Measurements from ENCODE around the gene NUP43. TPM values are rescaled to one million over a fixed set of nuclear protein-coding genes. Genes with fewer than 3 reads are reported as not detected.
A peak's percentile ranks its signal among the peaks of the same experiment; 100 is the strongest.

The NUP43 gene
- total RNA-seq, 1 donor = 17.7 TPM

- no peak for DNase-seq (ENCODE audit: insufficient read length, low spot score, missing footprints)
- H3K27ac ChIP-seq (ENCODE audit: low read depth, low read length) = no peak overlapping the region
- H3K4me3 ChIP-seq (ENCODE audit: insufficient read depth, low read length) = no peak overlapping the region
- no peak for TF ChIP-seq CTCF (IDR thresholded peaks at IDR 0.05; ENCODE audit: extremely low read depth, low read depth, low read length)
- no peak overlapping the region for H2AFZ ChIP-seq (ENCODE audit: low read length)
- peaks cover 45% of the 10 kb centered on the region for H3K79me2 ChIP-seq (ENCODE audit: insufficient read depth, low read length)
- peaks cover 11% of the 10 kb centered on the region for H3K4me1 ChIP-seq (ENCODE audit: insufficient read depth, low read length)
- H3K9me3 ChIP-seq (ENCODE audit: low read depth, low read length) = no peaks in the 10 kb centered on the region
- no peaks in the 10 kb centered on the region for H3K27me3 ChIP-seq (ENCODE audit: insufficient read depth, low read length)
- H4K20me1 ChIP-seq (ENCODE audit: insufficient read depth, low read length) = peaks cover 13% of the 10 kb centered on the region
- H3K4me2 ChIP-seq (ENCODE audit: insufficient read depth, low read length) = no peak overlapping the region
- H3K36me3 ChIP-seq (ENCODE audit: insufficient read depth, low read length) = peaks cover 44% of the 10 kb centered on the region
Observed at GRCh38 chr6:149769676-149770075, 23.3 kb upstream of the NUP43 start.

GRCh38 chr6:149766156-149766769 lies 19.9 kb upstream of the NUP43 start:
- peaks cover 17% of the 10 kb centered on the region for H3K4me1 ChIP-seq (ENCODE audit: insufficient read depth, low read length)
- H3K36me3 ChIP-seq (ENCODE audit: insufficient read depth, low read length) = peaks cover 23% of the 10 kb centered on the region
- H4K20me1 ChIP-seq (ENCODE audit: insufficient read depth, low read length) = peaks cover 25% of the 10 kb centered on the region
- peak overlapping the region; percentile 63 for H3K27ac ChIP-seq (ENCODE audit: low read depth, low read length)
- H3K9me3 ChIP-seq (ENCODE audit: low read depth, low read length) = no peaks in the 10 kb centered on the region
- DNase-seq (ENCODE audit: insufficient read length, low spot score, missing footprints) = no peak
- H3K27me3 ChIP-seq (ENCODE audit: insufficient read depth, low read length) = no peaks in the 10 kb centered on the region
- TF ChIP-seq CTCF (IDR thresholded peaks at IDR 0.05; ENCODE audit: extremely low read depth, low read depth, low read length) = no peak
- no peak overlapping the region for H2AFZ ChIP-seq (ENCODE audit: low read length)
- H3K4me2 ChIP-seq (ENCODE audit: insufficient read depth, low read length) = peak overlapping the region; percentile 53
- peaks cover 68% of the 10 kb centered on the region for H3K79me2 ChIP-seq (ENCODE audit: insufficient read depth, low read length)
- H3K4me3 ChIP-seq (ENCODE audit: insufficient read depth, low read length) = no peak overlapping the region

GRCh38 chr6:149763866-149764265 lies 17.5 kb upstream of the NUP43 start:
- no peaks in the 10 kb centered on the region for H3K27me3 ChIP-seq (ENCODE audit: insufficient read depth, low read length)
- H4K20me1 ChIP-seq (ENCODE audit: insufficient read depth, low read length) = peaks cover 24% of the 10 kb centered on the region
- H3K4me1 ChIP-seq (ENCODE audit: insufficient read depth, low read length) = peaks cover 17% of the 10 kb centered on the region
- peaks cover 30% of the 10 kb centered on the region for H3K36me3 ChIP-seq (ENCODE audit: insufficient read depth, low read length)
- H3K4me2 ChIP-seq (ENCODE audit: insufficient read depth, low read length) = peak overlapping the region; percentile 34
- no peak for TF ChIP-seq CTCF (IDR thresholded peaks at IDR 0.05; ENCODE audit: extremely low read depth, low read depth, low read length)
- H3K79me2 ChIP-seq (ENCODE audit: insufficient read depth, low read length) = peaks cover 73% of the 10 kb centered on the region
- no peaks in the 10 kb centered on the region for H3K9me3 ChIP-seq (ENCODE audit: low read depth, low read length)
- H3K4me3 ChIP-seq (ENCODE audit: insufficient read depth, low read length) = no peak overlapping the region
- H2AFZ ChIP-seq (ENCODE audit: low read length) = no peak overlapping the region
- peak; percentile 76 for DNase-seq (ENCODE audit: insufficient read length, low spot score, missing footprints)
- H3K27ac ChIP-seq (ENCODE audit: low read depth, low read length) = no peak overlapping the region

GRCh38 chr6:149761438-149761837 lies 15.1 kb upstream of the NUP43 start:
- Histone ChIP-seq H3K4me3 (ENCODE audit: insufficient read depth, low read length) (no peak overlapping the region), H3K27me3 (ENCODE audit: insufficient read depth, low read length) (no peaks in the 10 kb centered on the region), H3K4me1 (ENCODE audit: insufficient read depth, low read length) (peaks cover 7% of the 10 kb centered on the region), H4K20me1 (ENCODE audit: insufficient read depth, low read length) (peaks cover 18% of the 10 kb centered on the region), H3K36me3 (ENCODE audit: insufficient read depth, low read length) (peaks cover 20% of the 10 kb centered on the region), H3K4me2 (ENCODE audit: insufficient read depth, low read length) (no peak overlapping the region), H3K79me2 (ENCODE audit: insufficient read depth, low read length) (peaks cover 73% of the 10 kb centered on the region), H2AFZ (ENCODE audit: low read length) (no peak overlapping the region), H3K27ac (ENCODE audit: low read depth, low read length) (no peak overlapping the region), H3K9me3 (ENCODE audit: low read depth, low read length) (no peaks in the 10 kb centered on the region)
- no peak for DNase-seq (ENCODE audit: insufficient read length, low spot score, missing footprints)
- TF ChIP-seq CTCF (IDR thresholded peaks at IDR 0.05; ENCODE audit: extremely low read depth, low read depth, low read length) = no peak
